Measurements from ENCODE around the gene SEZ6L2. TPM values are rescaled to one million over a fixed set of nuclear protein-coding genes. Genes with fewer than 3 reads are reported as not detected.

SEZ6L2 gene
- total and polyA plus RNA-seq, 2 experiments from 2014 or later: 18.0 to 71.9 TPM

DNA sequence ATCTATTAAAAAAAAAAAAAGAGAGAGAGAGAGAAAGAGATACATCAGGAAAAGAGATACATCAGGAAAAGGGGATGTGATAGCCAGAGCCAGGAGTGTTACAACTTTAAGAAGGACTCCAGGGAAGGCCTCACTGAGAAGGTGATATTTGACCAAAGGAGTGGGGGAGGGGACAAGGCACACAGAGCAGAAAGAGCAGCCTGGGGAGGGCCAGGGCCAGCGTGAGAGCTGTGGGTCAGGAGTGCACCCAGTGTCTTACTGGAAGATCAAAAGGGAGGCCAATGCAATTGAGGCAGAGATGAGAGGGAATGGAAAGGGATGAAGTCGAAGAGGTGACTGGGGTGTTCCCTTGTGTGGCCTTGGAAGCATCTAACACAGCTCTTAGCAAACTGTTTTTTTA lies 8.6 kb upstream of the SEZ6L2 start:
- H3K27ac ChIP-seq (ENCODE audit: low read depth): no peak overlapping the region
- peaks cover 6% of the 10 kb centered on the region; the same call in 1 of the 2 replicates for H3K4me1 ChIP-seq (ENCODE audit: insufficient read depth)
- H3K4me2 ChIP-seq: no peak overlapping the region
- no peak overlapping the region for H2AFZ ChIP-seq
- no peaks in the 10 kb centered on the region for H3K36me3 ChIP-seq (ENCODE audit: insufficient read depth)
- DNase-seq (ENCODE audit: low spot score) (no peak), ATAC-seq (peak; percentile 14; the same call in 2 of the 3 replicates)
- Mint-ChIP-seq H3K9me3 (no peaks in the 10 kb centered on the region), H3K36me3 (ENCODE audit: low read depth) (peaks cover 15% of the 10 kb centered on the region), H3K4me3 (no peak overlapping the region), H3K27me3 (ENCODE audit: insufficient read depth, low read depth, poor library complexity) (peaks cover 12% of the 10 kb centered on the region), H3K27ac (peak overlapping the region; percentile 53; the same call in 1 of the 2 replicates), H3K4me1 (peaks cover 16% of the 10 kb centered on the region)
- H3F3A ChIP-seq (replicated peaks; ENCODE audit: low read depth): no peaks in the 10 kb centered on the region
- TF ChIP-seq CREB1 (CRISPR knock-in tag; IDR thresholded peaks at IDR 0.05; ENCODE audit: low read depth): no peak
- TF ChIP-seq NANOG (IDR thresholded peaks at IDR 0.05; ENCODE audit: borderline replicate concordance): no peak
- TF ChIP-seq ZNF114 (CRISPR knock-in tag; IDR thresholded peaks at IDR 0.05): no peak
- TF ChIP-seq EZH2phosphoT487 (IDR thresholded peaks at IDR 0.05; ENCODE audit: unreplicated experiment): no peak
- no peak for TF ChIP-seq POLR2AphosphoS5 (IDR thresholded peaks at IDR 0.05; ENCODE audit: low read depth)
- no peak for TF ChIP-seq EZH2 (IDR thresholded peaks at IDR 0.05; ENCODE audit: low read depth, unreplicated experiment)
- no peak for TF ChIP-seq JUNB (IDR thresholded peaks at IDR 0.05; ENCODE audit: unreplicated experiment)
- TF ChIP-seq ZNF462 (CRISPR knock-in tag; IDR thresholded peaks at IDR 0.05): no peak
- no peak for TF ChIP-seq STAT1 (IDR thresholded peaks at IDR 0.05; ENCODE audit: unreplicated experiment)
- TF ChIP-seq, protein P1, sequence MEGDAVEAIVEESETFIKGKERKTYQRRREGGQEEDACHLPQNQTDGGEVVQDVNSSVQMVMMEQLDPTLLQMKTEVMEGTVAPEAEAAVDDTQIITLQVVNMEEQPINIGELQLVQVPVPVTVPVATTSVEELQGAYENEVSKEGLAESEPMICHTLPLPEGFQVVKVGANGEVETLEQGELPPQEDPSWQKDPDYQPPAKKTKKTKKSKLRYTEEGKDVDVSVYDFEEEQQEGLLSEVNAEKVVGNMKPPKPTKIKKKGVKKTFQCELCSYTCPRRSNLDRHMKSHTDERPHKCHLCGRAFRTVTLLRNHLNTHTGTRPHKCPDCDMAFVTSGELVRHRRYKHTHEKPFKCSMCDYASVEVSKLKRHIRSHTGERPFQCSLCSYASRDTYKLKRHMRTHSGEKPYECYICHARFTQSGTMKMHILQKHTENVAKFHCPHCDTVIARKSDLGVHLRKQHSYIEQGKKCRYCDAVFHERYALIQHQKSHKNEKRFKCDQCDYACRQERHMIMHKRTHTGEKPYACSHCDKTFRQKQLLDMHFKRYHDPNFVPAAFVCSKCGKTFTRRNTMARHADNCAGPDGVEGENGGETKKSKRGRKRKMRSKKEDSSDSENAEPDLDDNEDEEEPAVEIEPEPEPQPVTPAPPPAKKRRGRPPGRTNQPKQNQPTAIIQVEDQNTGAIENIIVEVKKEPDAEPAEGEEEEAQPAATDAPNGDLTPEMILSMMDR (conservative IDR thresholded peaks at IDR 0.05; ENCODE audit: low read depth in 2 of 2): no peak
- TF ChIP-seq, protein P2, sequence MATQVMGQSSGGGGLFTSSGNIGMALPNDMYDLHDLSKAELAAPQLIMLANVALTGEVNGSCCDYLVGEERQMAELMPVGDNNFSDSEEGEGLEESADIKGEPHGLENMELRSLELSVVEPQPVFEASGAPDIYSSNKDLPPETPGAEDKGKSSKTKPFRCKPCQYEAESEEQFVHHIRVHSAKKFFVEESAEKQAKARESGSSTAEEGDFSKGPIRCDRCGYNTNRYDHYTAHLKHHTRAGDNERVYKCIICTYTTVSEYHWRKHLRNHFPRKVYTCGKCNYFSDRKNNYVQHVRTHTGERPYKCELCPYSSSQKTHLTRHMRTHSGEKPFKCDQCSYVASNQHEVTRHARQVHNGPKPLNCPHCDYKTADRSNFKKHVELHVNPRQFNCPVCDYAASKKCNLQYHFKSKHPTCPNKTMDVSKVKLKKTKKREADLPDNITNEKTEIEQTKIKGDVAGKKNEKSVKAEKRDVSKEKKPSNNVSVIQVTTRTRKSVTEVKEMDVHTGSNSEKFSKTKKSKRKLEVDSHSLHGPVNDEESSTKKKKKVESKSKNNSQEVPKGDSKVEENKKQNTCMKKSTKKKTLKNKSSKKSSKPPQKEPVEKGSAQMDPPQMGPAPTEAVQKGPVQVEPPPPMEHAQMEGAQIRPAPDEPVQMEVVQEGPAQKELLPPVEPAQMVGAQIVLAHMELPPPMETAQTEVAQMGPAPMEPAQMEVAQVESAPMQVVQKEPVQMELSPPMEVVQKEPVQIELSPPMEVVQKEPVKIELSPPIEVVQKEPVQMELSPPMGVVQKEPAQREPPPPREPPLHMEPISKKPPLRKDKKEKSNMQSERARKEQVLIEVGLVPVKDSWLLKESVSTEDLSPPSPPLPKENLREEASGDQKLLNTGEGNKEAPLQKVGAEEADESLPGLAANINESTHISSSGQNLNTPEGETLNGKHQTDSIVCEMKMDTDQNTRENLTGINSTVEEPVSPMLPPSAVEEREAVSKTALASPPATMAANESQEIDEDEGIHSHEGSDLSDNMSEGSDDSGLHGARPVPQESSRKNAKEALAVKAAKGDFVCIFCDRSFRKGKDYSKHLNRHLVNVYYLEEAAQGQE (IDR thresholded peaks at IDR 0.05; ENCODE audit: unreplicated experiment): no peak
- TF ChIP-seq, protein P3, sequence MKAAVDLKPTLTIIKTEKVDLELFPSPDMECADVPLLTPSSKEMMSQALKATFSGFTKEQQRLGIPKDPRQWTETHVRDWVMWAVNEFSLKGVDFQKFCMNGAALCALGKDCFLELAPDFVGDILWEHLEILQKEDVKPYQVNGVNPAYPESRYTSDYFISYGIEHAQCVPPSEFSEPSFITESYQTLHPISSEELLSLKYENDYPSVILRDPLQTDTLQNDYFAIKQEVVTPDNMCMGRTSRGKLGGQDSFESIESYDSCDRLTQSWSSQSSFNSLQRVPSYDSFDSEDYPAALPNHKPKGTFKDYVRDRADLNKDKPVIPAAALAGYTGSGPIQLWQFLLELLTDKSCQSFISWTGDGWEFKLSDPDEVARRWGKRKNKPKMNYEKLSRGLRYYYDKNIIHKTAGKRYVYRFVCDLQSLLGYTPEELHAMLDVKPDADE (IDR thresholded peaks at IDR 0.05): no peak
- no peak for TF ChIP-seq ZNF331 (CRISPR knock-in tag; IDR thresholded peaks at IDR 0.05; ENCODE audit: low read depth)
- H3K4me3 ChIP-seq: no peak overlapping the region
- peaks cover 2% of the 10 kb centered on the region; the same call in 1 of the 2 replicates for H3K79me2 ChIP-seq (replicated peaks; ENCODE audit: insufficient read depth)
- no peaks in the 10 kb centered on the region for H3K27me3 ChIP-seq (ENCODE audit: insufficient read depth)
- no peaks in the 10 kb centered on the region for H3K9me2 ChIP-seq (ENCODE audit: insufficient read depth)
- H4K20me1 ChIP-seq (replicated peaks; ENCODE audit: insufficient read depth): peaks cover 6% of the 10 kb centered on the region; the same call in 1 of the 2 replicates

All from GM23338 (cell line).